Activated T-cell treated with anti-CD3 and anti-CD28 coated beads for 4 hours (primary cell): ENCODE measurements around the gene RNF141.

Experiments
- DNase-seq: peaks from one replicate; pipeline ENCODE4 v3.0.0-alpha.2; 2020

RNF141 gene

GRCh38 chr11:10561043-10561818 is 20.2 kb upstream of the RNF141 start:
- DNase-seq: no peak

DNA sequence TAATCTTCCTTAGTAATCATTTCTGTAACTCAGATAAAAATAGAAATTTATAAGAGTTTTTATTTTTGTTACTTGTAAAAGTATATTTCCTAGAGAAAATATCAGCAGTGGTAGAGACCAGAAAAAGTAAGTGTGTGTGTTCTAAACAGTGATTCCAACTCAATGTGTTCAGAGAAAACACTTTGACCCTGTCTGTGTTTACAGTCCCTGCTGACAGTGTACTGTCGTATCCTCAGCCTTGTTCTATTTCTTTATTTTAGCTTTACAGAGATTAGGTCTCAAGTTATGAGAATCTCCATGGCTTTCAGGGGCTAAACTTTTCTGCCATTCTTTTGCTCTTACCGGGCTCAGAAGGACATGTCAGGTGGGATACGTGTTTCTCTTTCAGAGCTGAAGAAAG is 17.3 kb upstream of the RNF141 start:
- no peak for DNase-seq

DNA sequence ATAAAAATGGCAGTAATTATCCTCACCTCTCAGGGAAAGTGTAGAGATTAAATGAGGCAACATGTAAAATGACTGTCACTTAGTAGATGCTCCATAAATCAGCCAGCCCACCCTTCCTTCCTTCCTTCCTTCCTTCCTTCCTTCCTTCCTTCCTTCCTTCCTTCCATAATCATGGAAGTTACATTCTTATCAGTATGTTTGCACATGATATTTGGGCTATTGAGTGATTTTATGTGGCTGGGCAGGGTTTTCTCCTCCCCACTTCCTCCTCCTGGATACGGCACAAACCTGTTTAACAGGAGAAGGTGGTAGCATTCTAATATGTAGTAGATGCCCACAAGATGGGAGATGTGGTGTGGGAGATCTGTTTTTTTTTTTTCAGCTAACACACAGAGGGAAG is 15.6 kb upstream of the RNF141 start:
- no peak for DNase-seq

- no peak for DNase-seq
These were observed 10.9 kb upstream of the RNF141 start for GRCh38 chr11:10551845-10552352.

GRCh38 chr11:10551290-10551592 is 10.3 kb upstream of the RNF141 start:
- no peak for DNase-seq

DNA sequence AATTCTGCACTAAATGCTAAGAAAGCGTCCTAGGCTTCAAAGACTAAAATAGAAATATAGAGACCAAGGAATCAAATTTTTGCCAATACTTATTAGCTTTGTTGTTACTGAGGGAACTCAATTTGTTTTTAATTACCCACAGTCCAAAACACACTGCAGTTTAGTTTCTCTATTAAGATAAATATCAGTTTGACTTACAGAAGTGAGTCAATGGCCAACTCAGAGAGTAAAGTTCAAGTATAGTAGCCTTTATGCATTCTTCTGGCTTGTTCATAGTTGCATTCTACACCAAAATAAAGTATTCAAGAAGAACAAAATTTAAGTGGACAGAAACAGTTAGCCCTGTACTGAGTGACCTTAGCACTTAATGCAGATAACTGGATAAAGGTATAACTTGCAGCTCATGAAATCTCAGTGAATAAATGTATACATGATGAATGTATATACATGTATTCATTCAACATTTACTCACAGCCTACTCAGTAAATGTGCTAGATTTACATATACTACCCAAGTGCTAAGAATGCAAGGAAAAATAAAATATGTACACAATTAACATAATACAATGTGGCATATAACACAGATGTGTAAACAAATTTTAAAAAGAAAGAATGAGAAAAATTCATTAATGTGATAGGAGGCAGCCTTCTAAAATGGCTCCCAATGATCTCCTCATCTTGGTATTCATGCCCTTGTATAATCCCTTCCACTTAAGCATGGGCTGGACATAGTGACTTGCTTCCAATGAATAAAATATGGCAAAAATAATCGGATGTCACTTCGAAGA is 9.7 kb upstream of the RNF141 start:
- no peak for DNase-seq

- no peak for DNase-seq
These were observed 3.8 kb upstream of the RNF141 start for GRCh38 chr11:10544491-10545465.

DNA sequence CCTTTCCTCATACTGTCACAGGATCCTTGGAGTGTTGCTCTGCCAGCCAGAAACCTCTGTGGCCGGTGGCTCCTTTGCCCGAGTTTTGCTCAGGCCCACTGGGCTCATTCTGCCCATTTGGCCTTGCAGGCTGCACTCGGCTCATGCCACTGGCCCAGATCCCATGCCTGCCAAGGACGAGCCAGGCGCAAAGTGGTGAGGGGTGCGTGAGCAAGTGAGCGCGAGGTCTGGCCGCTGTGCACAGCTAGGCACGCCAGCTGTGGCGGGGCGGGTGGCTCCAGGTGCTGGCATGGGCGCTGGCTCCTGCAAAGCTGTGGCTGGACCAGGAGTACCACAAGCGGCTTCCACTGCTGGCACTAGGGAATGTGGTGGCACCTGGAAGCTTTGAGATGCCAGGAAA is 2.8 kb upstream of the RNF141 start:
- DNase-seq: no peak

DNA sequence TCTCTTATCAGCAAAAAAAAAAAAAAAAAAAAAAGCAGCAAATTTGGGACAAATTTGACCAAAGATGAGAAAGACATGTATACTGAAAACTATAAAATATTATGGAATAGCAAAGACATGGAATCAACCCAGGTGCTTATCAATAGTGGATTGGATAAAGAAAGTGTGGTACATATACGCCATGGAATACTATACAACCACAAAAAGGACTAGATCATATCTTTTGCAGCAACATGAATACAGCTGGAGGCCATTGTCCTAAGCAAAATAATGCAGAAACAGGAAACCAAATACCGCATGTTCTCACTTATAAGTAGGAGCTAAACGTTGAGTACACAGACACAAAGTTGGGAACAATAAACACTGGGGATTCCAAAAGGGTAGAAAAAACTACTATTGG is 1.8 kb upstream of the RNF141 start:
- no peak for DNase-seq

GRCh38 chr11:10541561-10541930 is 559 bp upstream of the RNF141 start:
- DNase-seq: no peak

DNA sequence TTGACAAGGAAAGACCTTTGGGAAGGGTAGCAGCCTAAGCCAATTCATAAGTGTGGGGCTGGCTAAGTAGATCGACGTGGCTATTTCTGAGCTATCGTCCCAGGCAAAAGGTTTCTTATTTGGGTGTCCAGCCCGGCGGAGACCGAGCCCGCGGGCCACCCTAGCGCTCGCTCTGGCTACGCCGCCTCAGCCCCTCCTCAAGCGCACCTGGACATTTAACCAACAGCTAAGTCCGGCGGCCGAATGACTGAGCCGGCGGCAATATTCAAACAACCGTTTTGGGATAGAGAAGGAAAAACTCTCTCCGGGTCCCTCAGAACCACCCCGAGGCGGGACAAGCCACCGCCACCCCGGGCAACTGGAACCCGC is 457 bp downstream of the RNF141 start:
- DNase-seq: no peak

- no peak for DNase-seq
These were observed 1.6 kb downstream of the RNF141 start for GRCh38 chr11:10539339-10539738.

DNA sequence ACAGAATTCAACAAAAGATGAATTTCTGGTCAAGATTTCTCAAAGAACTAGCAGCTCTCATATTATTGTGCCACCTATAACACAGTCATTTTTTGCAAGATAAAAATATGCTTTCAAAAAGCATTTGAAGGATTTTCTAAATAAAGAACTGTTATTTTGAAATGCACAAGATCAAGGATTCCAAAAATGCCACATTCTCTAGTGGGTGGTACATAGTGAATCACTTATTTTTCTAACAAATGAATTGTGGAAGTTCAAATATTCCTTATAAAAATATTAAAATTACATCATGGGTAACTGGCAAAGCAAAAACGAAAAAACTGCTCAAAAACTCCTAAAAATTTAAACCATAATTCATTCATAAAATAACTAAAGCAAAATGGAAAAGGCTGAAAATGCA is 2.1 kb downstream of the RNF141 start:
- DNase-seq: no peak

GRCh38 chr11:10537600-10537999 is 3.4 kb downstream of the RNF141 start:
- DNase-seq: no peak

DNA sequence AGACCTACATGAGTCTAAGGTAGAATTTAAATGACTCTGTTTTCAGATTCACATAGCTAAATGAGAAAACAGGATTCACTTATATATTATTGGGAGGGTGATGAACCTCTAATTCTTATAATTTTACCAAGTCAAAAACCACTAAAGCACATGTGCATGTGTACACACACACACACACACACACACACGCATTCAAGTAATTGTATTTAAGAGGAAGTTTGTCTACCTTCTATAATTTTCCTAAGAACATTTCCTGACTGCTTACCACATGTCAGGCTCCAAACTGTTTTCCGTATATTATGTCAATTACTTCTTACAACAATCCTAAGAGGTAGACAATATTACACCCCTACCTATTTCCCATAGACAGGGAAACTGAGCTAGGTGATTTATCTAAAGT is 6.7 kb downstream of the RNF141 start:
- no peak for DNase-seq

DNA sequence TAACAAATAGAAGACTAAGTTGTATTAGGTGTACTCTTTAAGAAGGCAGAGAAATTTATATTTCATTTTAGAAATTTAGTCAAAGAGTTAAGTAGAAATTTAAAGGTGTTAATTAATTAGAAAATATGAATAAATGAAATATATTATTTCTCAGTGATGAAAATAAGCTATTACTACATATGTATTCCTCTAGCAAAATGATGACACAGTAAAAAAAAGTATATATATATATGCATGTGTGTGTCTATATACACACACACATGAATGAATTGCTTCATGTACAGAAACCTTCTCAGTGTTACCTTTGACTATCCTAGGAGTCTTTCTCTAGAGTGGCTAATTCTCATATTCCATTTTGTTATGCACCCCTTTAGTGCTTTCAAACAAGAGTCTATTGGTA is 7.7 kb downstream of the RNF141 start:
- DNase-seq: no peak

GRCh38 chr11:10532526-10532925 is 8.5 kb downstream of the RNF141 start:
- no peak for DNase-seq

DNA sequence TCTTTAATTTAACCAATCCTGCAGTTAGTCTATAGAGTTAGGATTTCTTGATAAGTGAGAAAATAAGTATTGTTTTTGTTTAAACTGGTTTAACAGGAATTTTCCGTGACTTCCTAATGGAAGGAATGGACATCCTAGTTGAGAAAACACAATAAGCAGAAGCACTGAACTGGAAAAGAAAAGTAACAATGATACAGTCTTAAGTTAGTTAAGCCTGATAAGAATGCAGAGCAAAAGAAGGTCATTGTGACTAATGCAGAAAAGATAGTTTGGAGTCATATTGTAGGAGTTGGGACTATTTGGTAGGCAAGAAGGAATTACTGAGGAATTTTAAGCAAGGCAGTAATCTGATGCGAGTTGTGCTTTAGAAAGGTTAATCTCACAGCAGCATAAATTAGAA is 11.7 kb downstream of the RNF141 start:
- no peak for DNase-seq

GRCh38 chr11:10528121-10528520 is 12.9 kb downstream of the RNF141 start:
- no peak for DNase-seq

DNA sequence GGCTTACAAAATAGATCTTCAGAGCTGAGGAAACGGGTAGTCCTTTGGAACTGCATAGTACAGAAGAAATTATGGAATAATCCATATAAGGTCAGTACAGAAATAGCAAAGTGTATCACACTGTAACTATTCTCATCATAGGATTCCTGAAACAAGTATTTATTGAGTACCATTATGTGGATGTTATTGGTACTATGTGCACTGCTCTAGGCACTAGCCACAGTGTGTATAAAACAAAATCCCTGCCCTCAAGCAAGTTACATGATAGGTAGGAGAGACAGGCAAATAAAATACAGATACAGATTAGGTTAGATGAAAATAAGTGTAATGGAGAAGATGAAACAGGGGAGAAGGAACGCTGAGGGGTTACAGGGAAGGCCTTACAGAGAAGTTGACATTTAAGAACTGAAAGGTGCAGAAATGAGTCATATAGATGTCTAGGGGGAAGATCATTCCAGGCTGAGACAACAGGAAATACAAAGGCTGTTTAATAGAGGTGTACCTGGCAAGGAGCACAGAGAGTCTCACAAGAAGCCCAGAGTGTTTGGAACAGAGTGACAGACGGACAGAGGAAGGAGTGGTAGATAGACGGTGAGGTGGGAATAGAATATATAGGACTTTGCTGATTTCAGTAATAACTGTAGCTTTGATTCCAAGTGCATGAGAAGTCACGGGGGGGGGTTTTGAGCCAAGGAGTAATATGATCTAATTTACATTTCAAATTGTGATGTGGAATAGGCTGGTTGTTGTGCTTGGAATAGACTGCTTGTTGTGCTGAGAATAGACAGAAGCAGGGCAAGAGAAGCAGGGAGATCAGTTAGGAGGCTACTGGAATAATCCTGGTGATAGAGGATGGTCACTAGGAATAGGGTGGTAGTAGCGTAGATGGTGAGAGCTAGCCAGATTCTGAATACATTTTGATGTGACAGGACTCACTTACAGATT is 13.7 kb downstream of the RNF141 start:
- no peak for DNase-seq

DNA sequence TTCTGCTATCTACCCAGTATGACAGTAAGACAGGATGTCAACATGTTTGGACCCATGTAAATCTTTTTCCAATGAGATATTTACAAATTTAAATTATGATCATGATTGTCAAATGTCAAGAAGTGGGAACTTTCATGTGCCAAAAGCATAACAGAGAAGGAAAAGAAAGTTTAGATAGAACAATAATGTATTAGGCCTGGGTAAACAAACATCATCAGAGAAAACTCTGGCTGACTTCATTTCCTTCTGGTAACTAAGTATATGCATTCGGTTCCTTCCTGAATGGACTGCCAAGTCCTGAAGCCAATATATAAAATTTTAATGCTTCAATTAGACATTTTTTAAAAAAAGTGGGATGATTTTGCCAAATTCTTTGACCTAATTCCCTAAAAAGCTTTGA is 16.5 kb downstream of the RNF141 start:
- DNase-seq: no peak

- DNase-seq: no peak
These were observed 18.1 kb downstream of the RNF141 start for GRCh38 chr11:10522921-10523320.
